Endothelial cell of umbilical vein (primary cell): ENCODE measurements around the gene DQX1. TPM values are rescaled to one million over a fixed set of nuclear protein-coding genes. Genes with fewer than 3 reads are reported as not detected.

Source experiments
- BruUV-seq: library from RNA; stranded (reverse); fragments of 400-500 nt; replicated peaks from 2 replicates; lab custom pipeline; 2021; lab: Mats Ljungman, UMichigan
- CTCF ChIA-PET: fragments of 300-600, 350-600 bp; sonication (Branson Sonifier 250); formaldehyde crosslinking; loops from one replicate; lab custom pipeline; 2021; ENCODE audit warnings: antibody characterized with exemption, inconsistent platforms; lab: Charles Lee
- POLR2A ChIA-PET: fragments of 300-600, 350-600 bp; sonication (Branson Sonifier 250); formaldehyde crosslinking; loops from one replicate; lab custom pipeline; 2021; ENCODE audit warnings: antibody characterized with exemption, inconsistent platforms; lab: Charles Lee
- DNase-seq: peaks from one replicate; pipeline ENCODE4 v3.0.0-alpha.2; 2011; ENCODE audit warnings: low read depth, low spot score
- FAIRE-seq: peaks from 2 replicates; lab custom pipeline; 2011; peaks lifted over from hg19 to GRCh38; lab: Jason Lieb, UNC
- H2AFZ ChIP-seq: 2 replicates; pipeline ENCODE4 v1.6.0; 2012; ENCODE audit warnings: low read depth, low read length, control low read depth, inconsistent platforms
- H3K27ac ChIP-seq: 2 replicates; pipeline ENCODE4 v1.5.1; 2011; ENCODE audit warnings: low read depth, mild to moderate bottlenecking, control low read depth, low read length, moderate library complexity; ENCODE audit not compliant: insufficient read depth
- H3K27me3 ChIP-seq, 2 experiments: 2 replicates each; pipeline versions ENCODE4 v1.6.0 to v1.6.1; 2011; ENCODE audit warnings: low read length in 2 of 2, mixed read lengths in 1 of 2; ENCODE audit not compliant: control insufficient read depth in 2 of 2, insufficient read depth in 2 of 2
- H3K36me3 ChIP-seq, 2 experiments: 2 replicates in 1 of 2; 3 replicates in 1 of 2; pipeline ENCODE4 v1.5.1; 2011; ENCODE audit warnings: low read length in 2 of 2, mild to moderate bottlenecking in 1 of 2, moderate library complexity in 1 of 2; ENCODE audit not compliant: control insufficient read depth in 2 of 2, insufficient read depth in 2 of 2; ENCODE audit errors: extremely low read depth in 1 of 2
- H3K4me1 ChIP-seq: 3 replicates; pipeline ENCODE4 v1.5.1; 2011; ENCODE audit warnings: mild to moderate bottlenecking, low read length; ENCODE audit not compliant: control insufficient read depth, insufficient read depth; ENCODE audit errors: extremely low read depth
- H3K4me2 ChIP-seq: 2 replicates; pipeline ENCODE4 v1.6.1; 2011; ENCODE audit warnings: low read length, control low read depth, mixed read lengths; ENCODE audit not compliant: insufficient read depth
- H3K4me3 ChIP-seq, 3 experiments: fragments of 200-600 bp in 1 of 3; sonication (generic), shearing (Covaris generic) in 1 of 3; replicated peaks in 1 of 3; 2 replicates each; pipeline ENCODE4 v1.5.1; 2011 to 2016; ENCODE audit warnings: control low read depth in 3 of 3, low read length in 3 of 3, mild to moderate bottlenecking in 2 of 3, inconsistent platforms in 1 of 3, low read depth in 1 of 3, moderate library complexity in 1 of 3; ENCODE audit not compliant: insufficient read depth in 1 of 3
- H3K79me2 ChIP-seq: 2 replicates; pipeline ENCODE4 v1.6.0; 2012; ENCODE audit warnings: low read length, inconsistent platforms; ENCODE audit not compliant: control insufficient read depth, insufficient read depth
- H3K9ac ChIP-seq: replicated peaks from 2 replicates; pipeline ENCODE3; 2011; ENCODE audit warnings: low read length, control low read depth; ENCODE audit not compliant: insufficient read depth; ENCODE audit errors: extremely low read depth
- H3K9me1 ChIP-seq: replicated peaks from 3 replicates; pipeline ENCODE4 v1.6.0; 2011; ENCODE audit warnings: mild to moderate bottlenecking, low read length; ENCODE audit not compliant: control insufficient read depth, insufficient read depth; ENCODE audit errors: extremely low read depth
- H3K9me3 ChIP-seq: replicated peaks from 2 replicates; pipeline ENCODE4 v1.5.1; 2012; ENCODE audit warnings: low read length, inconsistent platforms; ENCODE audit not compliant: control insufficient read depth, insufficient read depth
- H4K20me1 ChIP-seq: replicated peaks from 2 replicates; pipeline ENCODE3; 2011; ENCODE audit warnings: mild to moderate bottlenecking, low read length; ENCODE audit not compliant: control insufficient read depth, insufficient read depth; ENCODE audit errors: extremely low read depth
- CTCF ChIP-seq, 2 donors: IDR thresholded peaks; 1 replicate in 1 of 2; 2 replicates in 1 of 2; pipeline ENCODE4 v1.5.1; 2011; ENCODE audit warnings: low read length in 2 of 2, mild to moderate bottlenecking in 2 of 2, moderate library complexity in 2 of 2, control low read depth in 1 of 2, inconsistent platforms in 1 of 2, low read depth in 1 of 2; ENCODE audit not compliant: insufficient read depth in 1 of 2; ENCODE audit errors: extremely low read depth in 1 of 2
- EZH2 ChIP-seq: IDR thresholded peaks from 2 replicates; pipeline ENCODE4 v1.6.1; 2012; ENCODE audit warnings: borderline replicate concordance, low read depth, mild to moderate bottlenecking, moderate library complexity, low read length, inconsistent platforms; ENCODE audit not compliant: severe bottlenecking
- FOS ChIP-seq: IDR thresholded peaks from 2 replicates; pipeline ENCODE4 v1.6.1; 2011; ENCODE audit warnings: mild to moderate bottlenecking, low read length, moderate library complexity, borderline replicate concordance; ENCODE audit not compliant: insufficient read depth
- GATA2 ChIP-seq: IDR thresholded peaks from 2 replicates; pipeline ENCODE4 v1.7.0; 2011; ENCODE audit warnings: low read depth, mild to moderate bottlenecking, moderate library complexity, mixed read lengths, low read length; ENCODE audit not compliant: insufficient read length, insufficient read depth
- JUN ChIP-seq: IDR thresholded peaks from 2 replicates; pipeline ENCODE4 v1.6.1; 2011; ENCODE audit warnings: borderline replicate concordance, low read depth; ENCODE audit not compliant: insufficient read length, insufficient read depth
- MAX ChIP-seq: IDR thresholded peaks from 2 replicates; pipeline ENCODE4 v1.6.1; 2011; ENCODE audit not compliant: insufficient read depth, insufficient read length
- MYC ChIP-seq: IDR thresholded peaks from one replicate; pipeline ENCODE4 v1.6.1; 2011; ENCODE audit warnings: mild to moderate bottlenecking, low read depth, low read length
- POLR2A ChIP-seq: IDR thresholded peaks from 2 replicates; pipeline ENCODE4 v1.6.1; 2012; ENCODE audit warnings: low read depth, mild to moderate bottlenecking, control low read depth, low read length
- POLR2AphosphoS5 ChIP-seq: IDR thresholded peaks from 2 replicates; pipeline ENCODE4 v1.6.1; 2012; ENCODE audit warnings: low read depth, mild to moderate bottlenecking, control low read depth, low read length, moderate library complexity; ENCODE audit not compliant: insufficient read depth
- dilution Hi-C: fragments of 300-500 bp; cut with MboI; formaldehyde crosslinking; loops from one replicate; pipeline ENCODE4 v1.15.0; 2019; ENCODE audit warnings: low sequenced_read_pairs; ENCODE audit not compliant: extremely low pct_ligation_motif_present
- intact Hi-C: fragments of 100-400 bp; cut with micrococcal nuclease; formaldehyde crosslinking; loops from one replicate; pipeline ENCODE4 v1.10.0; 2022
- polyA plus RNA-seq, 4 experiments: library from polyadenylated mRNA; depleted of rRNA in 3 of 4; stranded (reverse) in 3 of 4; unstranded in 1 of 4; fragments of >200 nt; gene quantifications; 2 replicates each; pipeline versions ENCODE4 v1.2.1 to v1.2.3, GENCODE V29; 2011 to 2012; ENCODE audit warnings: missing spikeins in 1 of 4
- total RNA-seq: library from RNA; stranded (reverse); gene quantifications from 2 replicates; pipeline ENCODE4 v1.2.3, GENCODE V29; 2021

DQX1 gene
- total and polyA plus RNA-seq, 2 donors (not counting 3 experiments of a cell fraction or from before 2014, with no cell fraction given): 0.06 to 0.44 TPM

- ChIA-PET POLR2A (no interaction called here), CTCF (no interaction called here)
- DNase-seq (no peak), FAIRE-seq (no peak)
- Histone ChIP-seq H4K20me1 (no peaks in the 10 kb centered on the region), H3K27ac (no peak overlapping the region), H3K36me3 (peaks cover 0 to 4% of the 10 kb centered on the region in 2 experiments), H3K4me3 (no peak overlapping the region), H3K4me2 (no peak overlapping the region), H3K4me1 (peaks cover 17% of the 10 kb centered on the region), H3K9me1 (no peaks in the 10 kb centered on the region), H2AFZ (no peak overlapping the region), H3K27me3 (peaks cover 6 to 9% of the 10 kb centered on the region in 2 experiments), H3K9ac (no peak overlapping the region), H3K9me3 (no peaks in the 10 kb centered on the region), H3K79me2 (no peaks in the 10 kb centered on the region)
- dilution Hi-C loops: no loop called here
- intact Hi-C loops: no loop called here
- no peak for TF ChIP-seq JUN
- no peak for TF ChIP-seq EZH2
- TF ChIP-seq CTCF (IDR thresholded peaks at IDR 0.05; ENCODE audit: extremely low read depth in 1 of 2, insufficient read depth in 1 of 2, low read depth in 1 of 2, low read length in 2 of 2): no peak
- TF ChIP-seq POLR2AphosphoS5: no peak
- TF ChIP-seq FOS: no peak
- TF ChIP-seq MYC: no peak
- TF ChIP-seq GATA2: no peak
- TF ChIP-seq MAX: no peak
- no peak for TF ChIP-seq POLR2A
- BruUV-seq: no TSS peak
Observed at GRCh38 chr2:74551942-74552913, 26.2 kb upstream of the DQX1 start.
